Muscle layer of duodenum (tissue), 2 donors: Measurements from ENCODE around the gene C11orf52.
"Not testable (repeated sequence)": the region's sequence is repeated elsewhere in the genome, so short reads cannot be mapped to it uniquely, and the experiment has no call there.

Experiments
- H3K27ac ChIP-seq: one replicate; pipeline ENCODE4 v1.7.0; 2013; ENCODE audit warnings: mild to moderate bottlenecking, low read length
- H3K27me3 ChIP-seq: one replicate; pipeline ENCODE4 v1.7.0; 2013; ENCODE audit warnings: low read depth, mild to moderate bottlenecking, control low read depth, low read length
- H3K36me3 ChIP-seq, 2 donors: one replicate each; pipeline ENCODE4 v1.7.0; 2013; ENCODE audit warnings: low read length in 2 of 2, control low read depth in 1 of 2, mild to moderate bottlenecking in 1 of 2; ENCODE audit not compliant: insufficient read depth in 2 of 2, control insufficient read depth in 1 of 2
- H3K4me1 ChIP-seq, 2 donors: one replicate each; pipeline ENCODE4 v1.7.0; 2013; ENCODE audit warnings: low read length in 2 of 2, mild to moderate bottlenecking in 2 of 2, control low read depth in 1 of 2, moderate library complexity in 1 of 2; ENCODE audit not compliant: insufficient read depth in 2 of 2, control insufficient read depth in 1 of 2
- H3K4me3 ChIP-seq, 2 donors: one replicate each; pipeline ENCODE4 v1.7.0; 2013; ENCODE audit warnings: low read length in 2 of 2, low read depth in 1 of 2, mild to moderate bottlenecking in 1 of 2
- H3K9me3 ChIP-seq, 2 donors: one replicate each; pipeline ENCODE4 v1.7.0; 2013; ENCODE audit warnings: low read length in 2 of 2, control low read depth in 1 of 2, mild to moderate bottlenecking in 1 of 2; ENCODE audit not compliant: control insufficient read depth in 1 of 2
- donor health status: healthy.

Gene C11orf52

DNA sequence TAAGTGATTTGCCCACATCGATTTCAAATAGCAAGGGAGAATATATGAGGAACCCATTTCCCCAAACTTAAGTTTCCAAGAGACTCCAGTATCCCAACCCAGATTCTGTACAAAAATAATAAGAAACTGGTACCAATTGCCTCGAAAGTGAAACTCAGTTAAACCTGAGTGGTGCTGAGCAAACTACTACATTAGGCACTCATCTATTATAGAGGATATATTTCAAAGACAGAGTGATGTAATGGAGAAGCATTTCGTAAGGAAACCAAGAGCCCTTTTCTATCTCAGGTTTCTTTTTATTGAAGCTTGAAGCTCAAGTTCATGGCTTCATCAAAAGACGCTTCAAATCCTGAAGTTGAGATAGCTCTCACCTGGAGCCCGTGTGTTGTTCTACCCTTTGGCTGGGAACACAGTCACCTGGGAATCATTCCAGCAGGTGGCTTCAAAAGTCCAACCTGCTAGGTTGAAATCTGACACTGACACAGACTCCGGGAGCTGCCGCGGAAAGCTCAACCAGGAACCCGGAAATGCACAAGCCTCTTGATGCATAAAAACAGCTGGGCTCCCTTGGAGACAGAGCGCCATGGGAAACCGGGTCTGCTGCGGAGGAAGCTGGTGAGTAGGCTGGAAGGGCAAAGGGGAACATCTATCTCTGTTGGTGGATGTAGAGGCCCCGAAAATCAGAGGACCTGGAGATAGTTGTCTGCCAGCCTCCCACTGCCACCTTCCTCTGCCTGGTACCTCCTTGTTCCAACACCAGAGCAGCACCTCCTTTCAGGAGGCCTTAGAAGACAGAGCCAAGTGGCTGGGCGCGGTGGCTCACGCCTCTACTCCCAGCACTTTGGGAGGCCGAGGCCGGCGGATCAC, at the start of gene C11orf52:
C11orf52 (plus strand) TSS at position 524 of the 867 bp plus-strand sequence; CDS start at position 584, 60 bp downstream.
- peak within 1 kb of the TSS; percentile 33 for H3K27ac ChIP-seq
- H3K4me1 ChIP-seq, result peaks cover 8 to 15% of the 10 kb centered on the region in 2 donors
- H3K4me3 ChIP-seq, result peak within 1 kb of the TSS in 1 of 2 donors; percentile 4
- H3K27me3 ChIP-seq, result no peaks in the 10 kb centered on the region
- no peaks in the 10 kb centered on the region for H3K9me3 ChIP-seq
- peaks cover 0 to 9% of the 10 kb centered on the region in 2 donors for H3K36me3 ChIP-seq

DNA sequence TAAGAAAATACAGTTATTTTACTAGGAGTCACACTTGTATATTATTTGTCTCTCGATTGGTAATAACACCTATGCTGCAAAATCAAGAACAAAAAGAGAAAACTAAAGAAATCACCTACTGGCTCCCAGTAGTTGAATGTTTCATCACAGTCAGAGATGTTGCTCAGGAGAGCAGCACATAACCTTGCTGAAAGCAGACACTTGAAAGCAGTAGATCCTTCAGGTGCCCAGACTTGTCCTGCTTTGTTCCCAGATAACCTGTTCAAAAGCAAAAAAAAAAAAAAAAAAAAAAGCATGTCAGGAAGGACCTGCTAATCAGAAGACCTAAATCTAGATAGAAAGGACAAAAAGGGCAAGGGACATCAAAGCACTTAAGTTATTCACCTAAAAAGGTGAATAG, 48.6 kb upstream of the C11orf52 start:
- Histone ChIP-seq H3K27ac (no peak overlapping the region), H3K9me3 (no peaks in the 10 kb centered on the region), H3K36me3 (peaks cover 12 to 35% of the 10 kb centered on the region in 2 donors), H3K4me3 (peak overlapping the region; percentile 92), H3K27me3 (no peaks in the 10 kb centered on the region), H3K4me1 (peaks cover 7 to 8% of the 10 kb centered on the region in 2 donors)

GRCh38 chr11:111870522-111870885, 48.2 kb upstream of the C11orf52 start:
- peak overlapping the region; percentile 84 for H3K27ac ChIP-seq
- H3K4me3 ChIP-seq, result peak overlapping the region; percentile 92
- H3K36me3 ChIP-seq, result peaks cover 16 to 31% of the 10 kb centered on the region in 2 donors
- peaks cover 7 to 8% of the 10 kb centered on the region in 2 donors for H3K4me1 ChIP-seq
- H3K9me3 ChIP-seq, result no peaks in the 10 kb centered on the region
- H3K27me3 ChIP-seq, result no peaks in the 10 kb centered on the region

- peak within 1 kb of the TSS; percentile 84 for H3K27ac ChIP-seq
- H3K4me3 ChIP-seq, result peak within 1 kb of the TSS; percentile 92
- peaks cover 7 to 8% of the 10 kb centered on the region in 2 donors for H3K4me1 ChIP-seq
- H3K36me3 ChIP-seq, result peaks cover 18 to 26% of the 10 kb centered on the region in 2 donors
- H3K9me3 ChIP-seq, result no peaks in the 10 kb centered on the region
- no peaks in the 10 kb centered on the region for H3K27me3 ChIP-seq
These were observed 47.6 kb upstream of the C11orf52 start, which contains the start of gene ALG9 for GRCh38 chr11:111870886-111871692. Gene ALG9, minus strand, starts transcription at chr11:111871581. Its CDS starts 99 bp downstream, at chr11:111871482.

DNA sequence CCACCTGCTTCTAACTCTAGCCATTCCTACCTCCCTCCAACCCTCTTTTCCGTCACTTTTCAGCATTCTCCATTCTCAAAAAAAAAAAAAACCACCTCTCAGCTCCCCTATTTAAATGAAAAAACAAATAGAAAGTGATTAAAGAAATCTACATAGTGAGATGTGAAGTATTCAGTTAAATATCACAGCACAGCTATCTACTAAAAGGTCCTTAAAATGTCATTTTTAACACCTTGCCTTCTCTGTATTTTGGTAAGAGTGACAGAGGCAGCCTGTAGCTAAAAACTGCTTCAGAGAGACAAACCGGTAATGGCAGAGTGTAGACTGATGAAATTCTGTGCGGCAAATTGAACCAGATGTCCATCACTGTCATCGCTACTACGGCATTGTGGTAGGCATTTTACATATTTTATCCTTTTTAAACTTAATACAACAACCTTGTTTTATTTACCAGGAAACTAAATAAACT, 47.0 kb upstream of the C11orf52 start:
- peaks cover 7 to 8% of the 10 kb centered on the region in 2 donors for H3K4me1 ChIP-seq
- no peaks in the 10 kb centered on the region for H3K9me3 ChIP-seq
- H3K27me3 ChIP-seq, result no peaks in the 10 kb centered on the region
- H3K36me3 ChIP-seq, result peaks cover 18 to 20% of the 10 kb centered on the region in 2 donors
- peak overlapping the region; percentile 92 for H3K4me3 ChIP-seq
- peak overlapping the region; percentile 84 for H3K27ac ChIP-seq

GRCh38 chr11:111878385-111878848, 40.3 kb upstream of the C11orf52 start:
- Histone ChIP-seq H3K36me3 (peaks cover 3 to 10% of the 10 kb centered on the region in 2 donors), H3K4me1 (peaks cover 0 to 5% of the 10 kb centered on the region in 2 donors), H3K4me3 (peak overlapping the region; percentile 74 to 89), H3K9me3 (no peaks in the 10 kb centered on the region), H3K27me3 (no peaks in the 10 kb centered on the region), H3K27ac (peak overlapping the region; percentile 93)

- peaks cover 0 to 5% of the 10 kb centered on the region in 2 donors for H3K4me1 ChIP-seq
- peaks cover 3 to 12% of the 10 kb centered on the region in 2 donors for H3K36me3 ChIP-seq
- peak within 1 kb of the TSS; percentile 74 to 89 for H3K4me3 ChIP-seq
- no peaks in the 10 kb centered on the region for H3K27me3 ChIP-seq
- peak within 1 kb of the TSS; percentile 93 for H3K27ac ChIP-seq
- H3K9me3 ChIP-seq, result no peaks in the 10 kb centered on the region
These were observed 39.7 kb upstream of the C11orf52 start, which contains the start of the genes CFAP68 and FDXACB1 for GRCh38 chr11:111878849-111879636. Gene CFAP68, plus strand, starts transcription at chr11:111879541. Its CDS starts 20 bp downstream, at chr11:111879561. Gene FDXACB1, minus strand, starts transcription at chr11:111879165. Its CDS starts 33 bp downstream, at chr11:111879132.

DNA sequence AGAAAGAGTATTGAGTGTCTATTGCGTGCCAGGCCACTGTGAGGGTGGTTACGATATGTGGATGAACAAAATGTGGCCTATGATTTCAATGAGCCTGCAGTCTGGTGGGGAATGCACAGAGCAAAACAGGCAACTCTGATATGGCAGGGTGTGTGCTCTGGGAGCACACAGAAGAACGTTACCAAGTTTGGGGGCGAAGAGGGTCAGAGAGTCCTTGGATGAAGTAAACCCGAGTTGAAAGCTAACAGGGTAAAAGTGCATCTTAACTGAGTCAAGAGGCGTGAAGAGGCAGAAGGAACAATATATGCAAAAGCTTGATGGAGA, 39.1 kb upstream of the C11orf52 start:
- peaks cover 0 to 5% of the 10 kb centered on the region in 2 donors for H3K4me1 ChIP-seq
- H3K36me3 ChIP-seq, result peaks cover 3 to 12% of the 10 kb centered on the region in 2 donors
- H3K4me3 ChIP-seq, result peak overlapping the region; percentile 74 to 89
- no peaks in the 10 kb centered on the region for H3K27me3 ChIP-seq
- H3K9me3 ChIP-seq, result no peaks in the 10 kb centered on the region
- peak overlapping the region; percentile 93 for H3K27ac ChIP-seq

- H3K27me3 ChIP-seq, result no peaks in the 10 kb centered on the region
- peaks cover 0 to 5% of the 10 kb centered on the region in 2 donors for H3K4me1 ChIP-seq
- H3K9me3 ChIP-seq, result no peaks in the 10 kb centered on the region
- H3K36me3 ChIP-seq, result peaks cover 3% of the 10 kb centered on the region in 2 donors
- no peak overlapping the region for H3K27ac ChIP-seq
- H3K4me3 ChIP-seq, result no peak overlapping the region
These were observed 36.5 kb upstream of the C11orf52 start for GRCh38 chr11:111882202-111882601.

DNA sequence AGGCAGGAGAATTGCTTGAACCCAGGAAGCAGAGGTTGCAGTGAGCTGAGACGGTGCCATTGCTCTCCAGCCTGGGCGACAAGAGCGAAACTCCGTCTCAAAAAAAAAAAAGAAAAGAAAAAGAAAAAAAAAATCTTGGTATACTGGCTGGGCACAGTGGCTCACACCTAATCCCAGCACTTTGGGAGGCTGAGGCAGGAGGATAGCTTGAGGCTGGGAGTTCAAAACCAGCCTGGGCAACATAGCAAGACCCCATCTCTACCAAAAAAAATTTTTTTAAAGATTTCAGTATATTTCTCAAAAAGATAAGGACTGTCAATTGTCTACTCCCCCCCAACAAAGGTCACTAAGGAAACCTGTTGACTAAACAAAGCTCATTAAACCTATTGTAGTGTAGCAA, 33.7 kb upstream of the C11orf52 start:
- not testable (repeated sequence) for H3K9me3 ChIP-seq, H3K4me1 ChIP-seq, H3K36me3 ChIP-seq, H3K27ac ChIP-seq, H3K4me3 ChIP-seq, H3K27me3 ChIP-seq
